Esophagus (tissue), 2 donors: ENCODE results near the gene CHST11. TPM values are rescaled to one million over a fixed set of nuclear protein-coding genes. Genes with fewer than 3 reads are reported as not detected.

ENCODE experiments used
- H3K27ac ChIP-seq, 2 donors: one replicate each; pipeline ENCODE4 v1.5.1; 2013; ENCODE audit warnings: low read depth in 2 of 2, mild to moderate bottlenecking in 2 of 2, inconsistent platforms in 1 of 2, low read length in 1 of 2, moderate library complexity in 1 of 2
- H3K27me3 ChIP-seq, 2 donors: one replicate each; pipeline ENCODE4 v1.6.1; 2013; ENCODE audit warnings: low read length in 2 of 2, control low read depth in 1 of 2, mild to moderate bottlenecking in 1 of 2; ENCODE audit not compliant: insufficient read depth in 2 of 2, control insufficient read depth in 1 of 2
- H3K36me3 ChIP-seq, 2 donors: one replicate each; pipeline ENCODE4 v1.6.1; 2013; ENCODE audit warnings: low read length in 1 of 2; ENCODE audit not compliant: control insufficient read depth in 2 of 2, insufficient read depth in 2 of 2
- H3K4me1 ChIP-seq, 2 donors: one replicate each; pipeline ENCODE4 v1.6.1; 2013; ENCODE audit warnings: low read length in 1 of 2; ENCODE audit not compliant: control insufficient read depth in 2 of 2, insufficient read depth in 2 of 2
- H3K4me3 ChIP-seq, 2 donors: one replicate each; pipeline ENCODE4 v1.5.1; 2013; ENCODE audit warnings: low read length in 2 of 2, mild to moderate bottlenecking in 2 of 2, low read depth in 1 of 2, moderate library complexity in 1 of 2
- H3K9me3 ChIP-seq, 2 donors: one replicate each; pipeline ENCODE4 v1.6.1; 2013; ENCODE audit warnings: mild to moderate bottlenecking in 2 of 2, low read depth in 1 of 2, low read length in 1 of 2, moderate library complexity in 1 of 2; ENCODE audit not compliant: control insufficient read depth in 2 of 2, insufficient read depth in 1 of 2
- WGBS, 2 donors: extraction: QIAGEN DNeasy Blood & Tissue Kit; methylation state at CpG; one replicate each; pipeline ENCODE4 v1.1.7; 2013; 5-methylcytosine and 5-hydroxymethylcytosine counted together
- polyA plus RNA-seq, 2 donors: library from polyadenylated mRNA; stranded (reverse); fragments of 200-250 nt; gene quantifications; one replicate each; pipeline ENCODE4 v1.2.3, GENCODE V29; 2013
- donor health status: healthy with polysubstance abuse.
- donor health status: Bipolar disorder and iron deficiency.

The CHST11 gene
- polyA plus RNA-seq, 2 donors: 0.53 to 1.4 TPM

DNA sequence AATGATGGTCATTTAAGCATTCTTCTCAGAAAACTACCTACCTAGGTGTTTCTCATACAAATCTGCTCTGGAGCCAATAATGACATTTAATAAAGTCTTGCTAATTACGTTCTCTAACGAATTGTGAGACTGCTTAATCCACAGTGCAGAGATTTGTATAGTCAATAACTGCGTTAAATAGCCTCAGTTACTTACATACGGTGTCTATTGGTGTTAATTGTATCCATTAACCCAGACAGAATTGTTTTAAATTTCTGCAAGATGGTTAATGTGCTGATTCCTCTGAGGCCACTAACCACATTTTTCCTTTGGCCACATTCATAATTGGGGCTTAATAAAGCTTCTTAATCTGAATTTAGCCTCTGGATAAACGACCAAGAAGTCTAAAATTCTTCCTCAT is 329.6 kb downstream of the CHST11 start:
- Histone ChIP-seq H3K9me3 (no peaks in the 10 kb centered on the region), H3K4me1 (no peaks in the 10 kb centered on the region), H3K27ac (no peak overlapping the region), H3K27me3 (no peaks in the 10 kb centered on the region), H3K4me3 (no peak overlapping the region), H3K36me3 (no peaks in the 10 kb centered on the region)
- 88 to 89% methylated on average over 5 of the region's 5 CpGs for WGBS, 2 donors

DNA sequence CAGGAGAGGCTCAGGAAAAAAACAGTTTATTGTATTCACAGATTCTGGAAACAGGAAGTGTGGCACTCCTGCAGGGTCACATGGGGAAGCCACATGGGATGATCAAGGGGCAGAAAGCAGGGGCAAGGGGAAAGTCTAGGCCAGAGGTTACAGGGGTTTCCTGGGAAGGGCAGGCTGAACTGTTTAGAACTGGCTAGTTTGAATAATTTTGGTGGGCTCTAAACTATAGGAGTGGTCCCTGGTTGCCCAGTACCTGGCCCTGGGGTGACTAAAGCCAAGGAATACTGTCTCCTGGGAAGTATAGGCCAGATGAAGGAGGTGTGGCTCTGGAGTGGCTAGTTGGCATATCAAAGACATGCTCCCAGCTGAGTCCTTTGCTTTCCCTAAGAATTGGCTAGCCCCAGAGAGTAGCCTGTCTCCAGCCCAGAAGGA is 332.1 kb downstream of the CHST11 start:
- no peak overlapping the region for H3K4me3 ChIP-seq

DNA sequence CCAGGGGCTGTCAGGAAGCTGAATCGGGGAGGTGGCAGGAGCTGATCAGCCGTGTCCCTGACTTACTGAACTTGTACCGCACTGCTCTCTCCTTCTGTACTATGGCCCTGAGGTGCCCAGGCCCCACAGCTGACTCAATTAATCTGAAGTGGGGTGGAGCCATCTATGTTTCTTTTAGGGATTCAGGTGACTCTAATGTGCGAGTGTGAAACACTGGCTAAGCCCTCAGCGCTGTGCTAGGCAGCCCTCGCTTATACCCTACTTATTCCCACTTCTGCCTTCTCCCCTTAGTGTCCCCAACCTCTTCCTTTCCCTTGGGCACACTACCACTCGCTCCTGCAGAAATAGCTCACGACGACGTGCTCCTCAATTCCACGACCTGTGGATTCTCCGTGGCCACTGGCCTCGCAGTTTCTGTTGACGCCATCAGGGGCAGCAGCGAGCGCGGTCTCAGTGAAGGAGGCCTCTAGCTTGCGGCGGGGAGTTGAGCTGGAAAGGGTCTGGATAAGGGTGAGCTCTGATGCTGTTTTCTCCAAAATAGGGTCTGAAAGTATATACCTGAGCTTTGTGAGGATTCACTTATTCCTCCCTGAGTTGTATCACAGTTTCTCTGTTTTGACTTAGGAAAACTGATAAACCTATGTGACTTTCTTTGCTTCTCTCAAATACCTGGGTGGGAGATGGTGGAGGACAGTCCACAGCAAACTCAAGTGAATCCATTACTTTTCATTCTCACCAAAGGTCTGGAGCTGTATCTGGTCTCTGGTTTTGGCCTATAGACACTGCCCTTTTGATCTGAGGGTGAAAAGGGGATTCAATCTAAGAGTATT is 333.8 kb downstream of the CHST11 start:
- 58 to 64% methylated on average over 19 of the region's 19 CpGs for WGBS, 2 donors
- no peak overlapping the region for H3K4me3 ChIP-seq
- no peaks in the 10 kb centered on the region for H3K4me1 ChIP-seq
- no peaks in the 10 kb centered on the region for H3K27me3 ChIP-seq
- H3K27ac ChIP-seq: no peak overlapping the region
- H3K36me3 ChIP-seq: no peaks in the 10 kb centered on the region
- H3K9me3 ChIP-seq: no peaks in the 10 kb centered on the region

More for the DNA sequence above, 332.1 kb downstream of the CHST11 start:
- Histone ChIP-seq H3K4me1 (no peaks in the 10 kb centered on the region), H3K27me3 (no peaks in the 10 kb centered on the region), H3K27ac (no peak overlapping the region), H3K36me3 (no peaks in the 10 kb centered on the region), H3K9me3 (no peaks in the 10 kb centered on the region)

DNA sequence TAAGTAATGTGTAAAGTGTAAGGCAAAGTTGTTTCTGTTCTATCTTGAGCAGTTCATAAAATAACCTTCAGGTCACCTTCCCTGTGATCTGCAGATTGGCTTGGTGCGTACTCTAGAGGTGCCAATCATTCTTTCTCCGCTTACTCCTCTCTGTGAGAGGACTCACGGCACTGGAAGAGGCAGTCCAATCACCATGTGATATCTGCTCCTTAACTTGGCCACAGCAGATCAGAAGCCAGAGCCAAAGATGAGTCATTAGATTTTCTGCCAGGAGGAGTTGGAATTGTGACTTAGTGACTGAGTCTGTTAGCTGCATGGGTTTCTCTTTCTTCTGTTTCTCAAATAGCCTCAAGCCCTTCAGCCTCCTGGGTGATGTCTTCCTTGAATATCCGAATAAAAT is 335.8 kb downstream of the CHST11 start:
- H3K27ac ChIP-seq: no peak overlapping the region
- WGBS, 2 donors: 32 to 56% methylated on average over 4 of the region's 4 CpGs
- no peaks in the 10 kb centered on the region for H3K27me3 ChIP-seq
- no peaks in the 10 kb centered on the region for H3K36me3 ChIP-seq
- H3K9me3 ChIP-seq: no peaks in the 10 kb centered on the region
- H3K4me3 ChIP-seq: no peak overlapping the region
- no peaks in the 10 kb centered on the region for H3K4me1 ChIP-seq

DNA sequence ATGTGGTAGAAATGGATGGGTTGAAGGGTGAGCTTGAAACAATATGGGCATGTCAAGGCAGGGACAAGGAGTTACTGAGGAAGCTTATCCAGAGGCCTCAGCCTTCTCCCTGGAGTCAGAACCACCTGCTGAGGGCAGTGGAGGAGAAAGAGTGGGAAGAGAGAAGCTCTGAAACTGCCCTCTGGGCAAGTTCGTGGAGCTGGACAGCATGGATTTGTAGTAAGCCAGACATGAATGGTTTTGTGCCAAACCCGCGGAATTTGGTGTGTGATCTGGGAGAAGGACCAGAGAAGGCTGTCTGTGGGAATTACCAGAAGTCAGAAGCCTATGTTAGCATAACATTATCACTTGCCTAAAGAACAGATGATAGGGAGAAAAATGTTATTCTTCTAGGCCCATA is 336.5 kb downstream of the CHST11 start:
- Histone ChIP-seq H3K27me3 (no peaks in the 10 kb centered on the region), H3K36me3 (no peaks in the 10 kb centered on the region), H3K27ac (no peak overlapping the region), H3K4me1 (no peaks in the 10 kb centered on the region), H3K9me3 (no peaks in the 10 kb centered on the region), H3K4me3 (no peak overlapping the region)
- WGBS, 2 donors: 31 to 61% methylated on average over 3 of the region's 3 CpGs

DNA sequence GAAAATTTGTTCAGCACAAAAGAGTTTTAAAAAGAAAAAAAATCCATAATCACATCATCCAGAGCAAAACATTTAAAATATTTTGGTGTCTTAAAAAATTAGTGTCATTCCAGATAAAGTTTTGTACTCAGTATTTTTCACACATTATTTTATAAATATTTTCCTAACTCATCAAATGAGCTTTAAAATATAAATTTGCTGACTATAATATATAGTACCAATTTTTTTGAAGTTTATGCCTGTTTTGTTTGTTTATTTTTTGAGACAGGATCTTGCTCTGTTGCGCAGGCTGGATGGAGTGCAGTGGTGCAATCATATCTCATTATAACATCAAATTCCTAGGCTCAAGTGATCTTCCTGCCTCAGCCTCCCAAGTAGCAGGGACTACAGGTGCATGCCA is 337.2 kb downstream of the CHST11 start:
- no peak overlapping the region for H3K4me3 ChIP-seq
- H3K9me3 ChIP-seq: no peaks in the 10 kb centered on the region
- no peaks in the 10 kb centered on the region for H3K27me3 ChIP-seq
- no peaks in the 10 kb centered on the region for H3K4me1 ChIP-seq
- 98 to 100% methylated on average over 1 of the region's 1 CpG for WGBS, 2 donors
- no peaks in the 10 kb centered on the region for H3K36me3 ChIP-seq
- H3K27ac ChIP-seq: no peak overlapping the region

DNA sequence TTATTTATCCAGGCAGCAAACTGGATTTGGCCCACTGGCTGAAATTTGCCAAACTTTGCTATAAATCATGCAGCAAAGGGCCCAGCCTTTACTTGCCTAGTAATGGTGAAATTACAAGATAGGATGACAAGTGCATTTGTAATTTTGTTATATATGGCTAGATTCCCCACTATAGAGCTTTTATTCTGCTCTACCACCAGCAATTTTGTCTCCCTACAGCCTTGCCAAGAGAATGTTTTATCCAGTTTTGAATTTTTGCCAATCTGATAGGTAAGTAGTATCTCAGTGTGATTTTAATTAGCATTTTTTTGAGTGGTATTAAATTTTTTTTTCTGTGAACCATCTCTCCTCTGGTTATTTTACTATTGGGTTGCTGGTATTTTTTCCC is 339.7 kb downstream of the CHST11 start:
- Histone ChIP-seq H3K27me3 (peaks cover 0 to 3% of the 10 kb centered on the region in 2 donors), H3K9me3 (no peaks in the 10 kb centered on the region), H3K36me3 (no peaks in the 10 kb centered on the region), H3K27ac (no peak overlapping the region), H3K4me1 (no peaks in the 10 kb centered on the region), H3K4me3 (no peak overlapping the region)

DNA sequence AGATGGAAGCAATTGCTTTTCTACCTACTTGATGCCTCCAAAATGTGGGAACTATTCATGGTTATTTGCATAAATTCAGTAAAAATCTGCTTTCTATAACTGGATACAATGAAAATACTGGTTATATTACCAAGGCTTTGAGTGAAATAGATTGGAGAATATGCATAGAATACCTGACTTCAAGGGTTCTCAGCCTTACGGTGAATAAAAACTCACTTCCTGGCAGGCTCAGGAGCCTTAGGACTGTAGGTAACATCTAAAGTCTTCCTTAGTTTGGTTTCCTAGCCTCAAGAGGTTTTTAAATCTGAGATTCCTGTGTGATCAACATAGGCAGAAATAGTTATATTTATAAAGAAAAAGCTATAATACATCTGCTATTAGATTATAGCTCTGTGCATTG is 342.7 kb downstream of the CHST11 start:
- Histone ChIP-seq H3K4me3 (no peak overlapping the region), H3K9me3 (no peaks in the 10 kb centered on the region), H3K4me1 (no peaks in the 10 kb centered on the region), H3K27me3 (peaks cover 0 to 3% of the 10 kb centered on the region in 2 donors), H3K36me3 (no peaks in the 10 kb centered on the region), H3K27ac (no peak overlapping the region)
- WGBS, 2 donors: 96 to 100% methylated on average over 1 of the region's 1 CpG

DNA sequence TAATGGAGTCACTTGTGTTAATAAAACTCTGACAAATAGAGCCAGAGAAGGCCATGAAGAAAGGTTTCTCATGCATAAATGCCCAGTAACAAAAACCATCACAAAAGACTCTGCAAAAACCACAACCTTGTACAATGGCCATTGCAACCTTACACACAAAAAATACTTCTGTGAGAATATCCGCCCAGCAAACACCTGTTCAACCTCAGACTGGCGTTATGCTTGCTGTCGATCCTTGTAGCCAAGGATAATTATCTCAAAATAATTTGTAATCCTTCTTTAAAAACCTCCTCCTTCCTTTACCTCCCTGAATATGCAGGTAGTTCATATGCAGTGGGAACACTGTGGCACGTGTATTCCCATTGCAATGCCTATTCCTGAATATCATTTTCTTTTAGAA is 344.3 kb downstream of the CHST11 start:
- H3K4me1 ChIP-seq: no peaks in the 10 kb centered on the region
- peaks cover 0 to 3% of the 10 kb centered on the region in 2 donors for H3K27me3 ChIP-seq
- H3K27ac ChIP-seq: no peak overlapping the region
- no peaks in the 10 kb centered on the region for H3K9me3 ChIP-seq
- WGBS, 2 donors: 71 to 83% methylated on average over 4 of the region's 4 CpGs
- no peak overlapping the region for H3K4me3 ChIP-seq
- H3K36me3 ChIP-seq: no peaks in the 10 kb centered on the region

DNA sequence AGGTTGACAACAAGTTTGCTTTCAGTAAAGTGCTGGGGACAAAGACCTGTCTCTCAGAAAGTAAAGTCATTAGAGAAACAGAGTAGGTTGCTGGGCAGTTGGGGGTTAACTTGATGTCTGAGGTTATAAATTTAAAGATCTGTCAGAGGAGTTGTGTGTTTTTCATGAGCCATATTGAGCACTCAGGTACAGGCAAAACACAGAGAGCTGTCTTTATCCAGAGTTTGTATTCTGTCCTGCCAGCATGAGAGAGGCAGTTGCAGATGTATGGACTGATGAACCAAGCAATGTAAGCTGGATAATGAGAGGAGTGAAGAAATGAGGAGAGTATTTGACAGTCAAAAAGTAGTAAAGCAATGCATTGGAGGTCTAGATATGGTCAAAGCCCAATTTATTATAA is 344.7 kb downstream of the CHST11 start:
- no peaks in the 10 kb centered on the region for H3K9me3 ChIP-seq
- H3K27me3 ChIP-seq: peaks cover 0 to 3% of the 10 kb centered on the region in 2 donors
- no peaks in the 10 kb centered on the region for H3K4me1 ChIP-seq
- H3K27ac ChIP-seq: no peak overlapping the region
- H3K36me3 ChIP-seq: no peaks in the 10 kb centered on the region
- no peak overlapping the region for H3K4me3 ChIP-seq
